ENCODE measurements around the gene CDADC1. TPM values are rescaled to one million over a fixed set of nuclear protein-coding genes. Genes with fewer than 3 reads are reported as not detected.
A peak's percentile ranks its signal among the peaks of the same experiment; 100 is the strongest.

Gene CDADC1
- polyA plus RNA-seq = 1 to 10 TPM; 2.5 to 2.7 TPM

DNA sequence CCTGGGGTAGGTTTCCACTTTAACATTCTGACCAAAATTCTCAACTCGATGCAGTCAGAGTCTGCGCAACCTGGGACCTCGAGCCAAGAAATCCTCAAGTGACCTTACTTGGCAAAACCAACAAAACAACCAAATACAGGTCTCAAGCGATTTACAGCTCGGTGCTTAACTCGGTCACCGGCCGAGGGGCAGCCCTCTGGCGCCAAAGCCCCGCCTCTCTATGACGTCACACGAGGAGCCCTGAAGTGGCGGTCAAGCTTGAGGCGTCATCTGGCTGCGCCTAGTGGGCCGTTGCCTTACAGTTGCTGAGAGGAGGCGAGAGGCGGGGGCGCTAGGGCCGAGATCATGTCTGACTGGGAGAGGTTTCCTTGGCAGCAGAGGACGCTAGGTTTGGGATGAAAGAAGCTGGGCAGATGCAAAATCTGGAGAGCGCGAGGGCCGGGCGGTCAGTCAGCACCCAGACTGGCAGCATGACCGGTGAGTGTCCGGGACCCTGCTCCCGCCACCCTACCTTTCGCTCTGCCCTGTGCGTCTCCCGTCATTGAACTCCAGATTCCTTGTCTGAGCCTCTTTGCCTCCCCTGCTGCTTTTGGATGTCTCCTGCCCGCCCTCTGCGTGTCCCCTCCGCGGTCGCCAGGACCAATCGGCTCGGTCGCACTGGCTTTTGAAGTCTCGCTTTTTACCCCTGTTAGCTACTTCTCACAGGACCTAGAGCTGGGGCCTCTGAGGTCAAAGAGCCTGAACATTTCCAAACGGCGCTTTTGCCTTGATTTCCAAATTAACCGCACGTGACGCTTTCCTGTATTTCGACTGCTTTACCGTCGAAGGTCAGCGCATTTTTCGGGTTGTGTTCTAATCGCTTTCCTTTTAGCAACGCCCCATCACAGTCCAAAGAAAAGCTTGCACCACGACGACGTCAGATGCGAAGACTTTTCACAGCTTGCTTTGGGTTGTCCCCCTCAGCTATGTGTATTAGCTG is at the start of gene CDADC1:
Gene CDADC1, plus strand, starts transcription at position 283 of the 979 bp plus-strand sequence. Its CDS starts 113 bp downstream, at position 396.
- Histone ChIP-seq H3K9me3 (ENCODE audit: control insufficient read depth in 2 of 2, insufficient read depth in 1 of 2, low read depth in 1 of 2, low read length in 1 of 2) (no peaks in the 10 kb centered on the region), H3K4me3 (ENCODE audit: low read depth in 1 of 2, low read length in 2 of 2) (peak within 1 kb of the TSS; percentile 79 to 92), H3K4me1 (ENCODE audit: control insufficient read depth in 2 of 2, insufficient read depth in 2 of 2, low read length in 1 of 2) (no peaks in the 10 kb centered on the region), H3K27me3 (ENCODE audit: control insufficient read depth in 1 of 2, insufficient read depth in 2 of 2, low read length in 2 of 2) (no peaks in the 10 kb centered on the region), H3K27ac (ENCODE audit: low read depth in 2 of 2, low read length in 1 of 2) (peak within 1 kb of the TSS; percentile 79 to 93), H3K36me3 (ENCODE audit: control insufficient read depth in 2 of 2, insufficient read depth in 2 of 2, low read length in 1 of 2) (no peaks in the 10 kb centered on the region)
- WGBS, 2 donors = 0 to 1% methylated on average over 56 of the region's 56 CpGs

DNA sequence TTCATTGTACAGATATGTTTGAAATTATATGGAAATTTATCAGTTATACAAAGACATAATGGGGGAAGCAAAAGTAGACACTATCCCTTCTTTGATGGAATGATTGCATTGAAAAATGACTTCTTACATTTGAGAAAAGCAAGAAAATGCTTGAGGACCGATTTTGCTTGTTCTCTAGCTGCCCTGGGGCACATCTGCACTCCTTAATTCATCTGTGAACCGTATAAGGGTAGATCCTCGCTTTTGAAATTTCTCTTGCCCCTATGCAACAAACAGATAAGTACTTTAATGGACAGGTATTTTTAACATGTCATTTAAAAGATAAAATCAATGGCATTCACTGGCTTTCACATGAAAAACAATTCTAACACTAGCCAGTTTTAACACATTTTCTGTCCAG is 41.1 kb upstream of the CDADC1 start:
- no peaks in the 10 kb centered on the region for H3K9me3 ChIP-seq (ENCODE audit: control insufficient read depth in 2 of 2, insufficient read depth in 1 of 2, low read depth in 1 of 2, low read length in 1 of 2)
- no peak overlapping the region for H3K4me3 ChIP-seq (ENCODE audit: low read depth in 1 of 2, low read length in 2 of 2)
- WGBS, 2 donors = 92 to 93% methylated on average over 3 of the region's 3 CpGs
- H3K27me3 ChIP-seq (ENCODE audit: control insufficient read depth in 1 of 2, insufficient read depth in 2 of 2, low read length in 2 of 2) = no peaks in the 10 kb centered on the region
- H3K4me1 ChIP-seq (ENCODE audit: control insufficient read depth in 2 of 2, insufficient read depth in 2 of 2, low read length in 1 of 2) = no peaks in the 10 kb centered on the region
- no peak overlapping the region for H3K27ac ChIP-seq (ENCODE audit: low read depth in 2 of 2, low read length in 1 of 2)
- H3K36me3 ChIP-seq (ENCODE audit: control insufficient read depth in 2 of 2, insufficient read depth in 2 of 2, low read length in 1 of 2) = peaks cover 3 to 6% of the 10 kb centered on the region in 2 donors

DNA sequence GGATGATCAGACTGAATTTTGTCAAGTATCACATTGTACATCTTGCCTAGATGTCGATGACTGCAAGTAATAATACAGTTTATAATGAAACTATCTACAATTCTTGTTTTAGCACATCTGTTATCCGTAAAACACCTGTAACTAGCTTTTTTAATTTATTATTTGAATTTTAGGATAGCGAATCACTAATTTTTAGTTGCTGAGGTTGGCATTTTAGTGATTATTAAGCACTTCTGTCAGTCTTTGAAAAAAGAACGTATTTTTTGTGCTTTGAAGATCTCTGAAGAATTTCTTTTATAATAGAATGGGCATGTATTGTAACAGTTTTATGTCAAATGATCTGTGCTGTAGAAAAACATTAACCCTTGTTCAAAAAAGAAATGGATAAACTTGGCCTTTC is 39.1 kb upstream of the CDADC1 start:
- H3K36me3 ChIP-seq (ENCODE audit: control insufficient read depth in 2 of 2, insufficient read depth in 2 of 2, low read length in 1 of 2) = peaks cover 3 to 5% of the 10 kb centered on the region in 2 donors
- no peaks in the 10 kb centered on the region for H3K9me3 ChIP-seq (ENCODE audit: control insufficient read depth in 2 of 2, insufficient read depth in 1 of 2, low read depth in 1 of 2, low read length in 1 of 2)

DNA sequence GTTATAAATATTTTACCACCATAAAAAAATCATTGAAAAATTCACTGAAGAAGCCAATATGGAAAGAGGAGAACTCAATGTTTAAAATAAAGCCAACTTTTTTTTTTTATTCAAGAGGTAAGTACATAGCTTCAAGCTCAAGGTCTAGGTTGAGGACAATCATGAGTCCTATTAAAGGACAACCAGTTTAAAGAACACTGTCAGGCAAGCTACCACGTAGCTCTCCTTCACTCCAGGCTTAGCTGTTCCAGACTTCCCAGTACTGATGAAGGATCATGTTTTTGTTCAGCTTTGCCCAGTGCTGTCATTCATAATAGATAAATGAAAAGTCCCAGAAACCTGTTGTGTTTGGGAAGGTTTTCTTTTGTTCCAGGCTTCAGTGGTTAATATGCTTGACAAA is 37.6 kb upstream of the CDADC1 start:
- 88 to 91% methylated on average over 1 of the region's 1 CpG for WGBS, 2 donors
- peaks cover 3% of the 10 kb centered on the region in 2 donors for H3K36me3 ChIP-seq (ENCODE audit: control insufficient read depth in 2 of 2, insufficient read depth in 2 of 2, low read length in 1 of 2)
- no peak overlapping the region for H3K4me3 ChIP-seq (ENCODE audit: low read depth in 1 of 2, low read length in 2 of 2)
- H3K9me3 ChIP-seq (ENCODE audit: control insufficient read depth in 2 of 2, insufficient read depth in 1 of 2, low read depth in 1 of 2, low read length in 1 of 2) = no peaks in the 10 kb centered on the region
- H3K27ac ChIP-seq (ENCODE audit: low read depth in 2 of 2, low read length in 1 of 2) = no peak overlapping the region
- no peaks in the 10 kb centered on the region for H3K27me3 ChIP-seq (ENCODE audit: control insufficient read depth in 1 of 2, insufficient read depth in 2 of 2, low read length in 2 of 2)
- H3K4me1 ChIP-seq (ENCODE audit: control insufficient read depth in 2 of 2, insufficient read depth in 2 of 2, low read length in 1 of 2) = no peaks in the 10 kb centered on the region

More for the DNA sequence above, 39.1 kb upstream of the CDADC1 start:
- WGBS, 2 donors = 95 to 99% methylated on average over 4 of the region's 4 CpGs
- Histone ChIP-seq H3K4me3 (ENCODE audit: low read depth in 1 of 2, low read length in 2 of 2) (no peak overlapping the region), H3K27ac (ENCODE audit: low read depth in 2 of 2, low read length in 1 of 2) (no peak overlapping the region), H3K4me1 (ENCODE audit: control insufficient read depth in 2 of 2, insufficient read depth in 2 of 2, low read length in 1 of 2) (no peaks in the 10 kb centered on the region), H3K27me3 (ENCODE audit: control insufficient read depth in 1 of 2, insufficient read depth in 2 of 2, low read length in 2 of 2) (no peaks in the 10 kb centered on the region)

DNA sequence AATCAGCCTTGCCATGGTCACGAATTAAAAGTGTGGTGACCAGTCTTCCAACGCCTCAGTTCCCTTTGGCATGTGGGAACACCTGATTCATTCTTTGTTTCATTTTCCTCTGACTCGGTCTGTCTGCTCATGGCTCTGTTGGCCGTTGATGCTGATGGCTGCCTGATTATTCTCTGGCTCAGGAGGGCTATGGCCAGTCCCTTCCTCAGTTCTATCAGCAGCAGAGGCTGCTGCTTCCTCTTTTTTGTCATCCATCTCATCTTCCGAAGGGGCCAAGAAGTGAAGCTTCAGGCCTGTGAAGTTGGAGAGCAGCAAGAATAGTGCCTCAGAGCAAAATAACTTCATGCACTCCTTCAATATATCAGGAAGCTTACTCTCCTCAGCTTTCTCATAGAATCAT is 37.1 kb upstream of the CDADC1 start:
- Histone ChIP-seq H3K27ac (ENCODE audit: low read depth in 2 of 2, low read length in 1 of 2) (no peak overlapping the region), H3K4me1 (ENCODE audit: control insufficient read depth in 2 of 2, insufficient read depth in 2 of 2, low read length in 1 of 2) (no peaks in the 10 kb centered on the region)
- WGBS, 2 donors = 95% methylated on average over 5 of the region's 5 CpGs

DNA sequence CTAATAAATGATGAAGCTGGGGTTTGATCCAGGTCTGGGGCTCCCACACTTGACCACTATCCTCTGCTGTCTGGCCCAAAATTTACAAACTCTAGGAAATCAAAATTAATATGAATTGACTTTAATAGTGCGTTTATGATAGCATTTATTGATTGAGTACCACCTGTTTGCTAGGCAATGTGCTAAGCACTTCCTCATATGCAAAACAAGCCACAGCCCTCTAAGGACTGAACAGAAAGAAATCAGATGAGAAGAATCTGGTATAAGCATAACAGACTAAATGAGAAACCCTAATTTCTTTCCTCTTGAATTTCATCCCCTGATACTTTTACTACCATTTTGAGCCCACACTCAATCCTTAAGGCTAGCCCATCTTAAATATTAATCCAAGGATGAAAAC is 34.2 kb upstream of the CDADC1 start:
- no peaks in the 10 kb centered on the region for H3K36me3 ChIP-seq (ENCODE audit: control insufficient read depth in 2 of 2, insufficient read depth in 2 of 2, low read length in 1 of 2)
- peaks cover 0 to under 1% of the 10 kb centered on the region in 2 donors for H3K27me3 ChIP-seq (ENCODE audit: control insufficient read depth in 1 of 2, insufficient read depth in 2 of 2, low read length in 2 of 2)
- H3K4me1 ChIP-seq (ENCODE audit: control insufficient read depth in 2 of 2, insufficient read depth in 2 of 2, low read length in 1 of 2) = peaks cover 1 to 2% of the 10 kb centered on the region in 2 donors
- WGBS, 2 donors = 72 to 88% methylated on average over 1 of the region's 1 CpG
- H3K27ac ChIP-seq (ENCODE audit: low read depth in 2 of 2, low read length in 1 of 2) = no peak overlapping the region
- H3K9me3 ChIP-seq (ENCODE audit: control insufficient read depth in 2 of 2, insufficient read depth in 1 of 2, low read depth in 1 of 2, low read length in 1 of 2) = no peaks in the 10 kb centered on the region
- no peak overlapping the region for H3K4me3 ChIP-seq (ENCODE audit: low read depth in 1 of 2, low read length in 2 of 2)

More for the DNA sequence above, 37.1 kb upstream of the CDADC1 start:
- Histone ChIP-seq H3K4me3 (ENCODE audit: low read depth in 1 of 2, low read length in 2 of 2) (no peak overlapping the region), H3K36me3 (ENCODE audit: control insufficient read depth in 2 of 2, insufficient read depth in 2 of 2, low read length in 1 of 2) (peaks cover 3% of the 10 kb centered on the region in 2 donors), H3K9me3 (ENCODE audit: control insufficient read depth in 2 of 2, insufficient read depth in 1 of 2, low read depth in 1 of 2, low read length in 1 of 2) (no peaks in the 10 kb centered on the region), H3K27me3 (ENCODE audit: control insufficient read depth in 1 of 2, insufficient read depth in 2 of 2, low read length in 2 of 2) (no peaks in the 10 kb centered on the region)

DNA sequence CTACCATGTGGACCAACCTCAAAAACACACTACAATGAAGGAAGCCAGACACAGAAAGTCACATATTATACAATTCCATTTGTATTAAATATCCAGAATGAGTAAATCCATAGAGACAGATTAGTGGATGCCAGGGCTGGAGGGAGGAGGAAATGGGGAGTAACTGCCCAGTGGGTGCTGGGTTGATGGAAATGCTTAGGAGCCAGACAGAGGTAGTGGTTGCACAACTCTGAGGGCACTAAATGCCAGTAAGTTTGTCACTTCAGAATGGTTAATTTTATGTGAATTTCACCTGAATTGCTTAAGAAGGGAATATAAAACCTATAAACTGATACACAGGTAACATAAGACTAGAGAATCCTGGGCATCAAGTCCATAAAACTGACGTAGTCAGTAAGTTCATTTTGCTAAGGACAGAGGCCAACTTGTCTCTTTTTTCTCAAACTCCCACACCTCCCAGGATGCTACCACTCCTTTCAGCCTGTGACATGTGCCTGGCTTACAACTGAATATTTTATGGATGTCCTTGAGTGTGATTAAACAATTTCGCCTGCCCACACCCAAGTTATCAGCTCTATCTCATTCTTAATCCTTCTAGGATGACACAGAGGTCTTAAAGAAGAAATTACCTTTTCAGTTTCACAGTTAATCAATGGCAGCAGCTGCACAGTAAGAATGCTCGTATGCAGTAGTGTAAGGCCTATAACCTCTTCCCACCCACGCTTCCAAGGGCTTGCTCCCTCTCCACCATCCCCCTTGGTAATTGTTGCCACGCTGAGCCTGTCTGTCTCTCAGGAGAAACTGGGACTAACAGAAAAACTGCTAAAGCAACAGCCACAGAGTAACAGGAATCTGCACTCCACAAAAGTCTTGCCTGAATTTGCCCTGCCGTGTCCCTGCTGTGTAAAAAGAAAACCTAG is 33.5 kb upstream of the CDADC1 start:
- Histone ChIP-seq H3K27me3 (ENCODE audit: control insufficient read depth in 1 of 2, insufficient read depth in 2 of 2, low read length in 2 of 2) (peaks cover 0 to 3% of the 10 kb centered on the region in 2 donors), H3K4me1 (ENCODE audit: control insufficient read depth in 2 of 2, insufficient read depth in 2 of 2, low read length in 1 of 2) (peaks cover 5 to 6% of the 10 kb centered on the region in 2 donors), H3K4me3 (ENCODE audit: low read depth in 1 of 2, low read length in 2 of 2) (no peak overlapping the region), H3K27ac (ENCODE audit: low read depth in 2 of 2, low read length in 1 of 2) (no peak overlapping the region), H3K9me3 (ENCODE audit: control insufficient read depth in 2 of 2, insufficient read depth in 1 of 2, low read depth in 1 of 2, low read length in 1 of 2) (no peaks in the 10 kb centered on the region), H3K36me3 (ENCODE audit: control insufficient read depth in 2 of 2, insufficient read depth in 2 of 2, low read length in 1 of 2) (no peaks in the 10 kb centered on the region)
- 71 to 76% methylated on average over 6 of the region's 6 CpGs for WGBS, 2 donors

DNA sequence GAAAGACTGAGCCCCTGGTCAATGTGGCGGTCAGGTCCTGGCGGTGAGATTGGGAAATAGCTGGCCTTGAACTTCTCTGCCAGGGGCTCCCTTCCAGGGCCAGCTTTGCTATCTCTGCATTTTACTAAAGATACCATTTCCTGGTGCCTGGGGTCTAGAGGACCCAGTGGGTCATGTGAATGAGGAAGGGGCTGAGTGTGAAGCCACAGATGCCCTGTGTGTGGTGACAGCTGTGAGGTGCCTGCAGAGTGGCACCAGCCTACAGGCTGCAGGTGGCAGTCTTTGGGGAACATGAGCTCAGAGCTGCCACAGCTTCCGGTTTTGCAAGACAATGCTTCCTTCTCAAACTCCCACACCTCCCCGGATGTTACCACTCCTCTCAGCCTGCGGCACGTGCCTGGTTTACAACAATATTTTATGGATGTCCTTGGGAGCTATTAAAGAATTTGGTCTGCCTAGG is 32.8 kb upstream of the CDADC1 start:
- Histone ChIP-seq H3K4me1 (ENCODE audit: control insufficient read depth in 2 of 2, insufficient read depth in 2 of 2, low read length in 1 of 2) (peaks cover 5 to 9% of the 10 kb centered on the region in 2 donors), H3K27me3 (ENCODE audit: control insufficient read depth in 1 of 2, insufficient read depth in 2 of 2, low read length in 2 of 2) (peaks cover 0 to 3% of the 10 kb centered on the region in 2 donors), H3K36me3 (ENCODE audit: control insufficient read depth in 2 of 2, insufficient read depth in 2 of 2, low read length in 1 of 2) (no peaks in the 10 kb centered on the region), H3K9me3 (ENCODE audit: control insufficient read depth in 2 of 2, insufficient read depth in 1 of 2, low read depth in 1 of 2, low read length in 1 of 2) (no peaks in the 10 kb centered on the region), H3K27ac (ENCODE audit: low read depth in 2 of 2, low read length in 1 of 2) (no peak overlapping the region), H3K4me3 (ENCODE audit: low read depth in 1 of 2, low read length in 2 of 2) (no peak overlapping the region)
- WGBS, 2 donors = 45 to 52% methylated on average over 6 of the region's 6 CpGs

DNA sequence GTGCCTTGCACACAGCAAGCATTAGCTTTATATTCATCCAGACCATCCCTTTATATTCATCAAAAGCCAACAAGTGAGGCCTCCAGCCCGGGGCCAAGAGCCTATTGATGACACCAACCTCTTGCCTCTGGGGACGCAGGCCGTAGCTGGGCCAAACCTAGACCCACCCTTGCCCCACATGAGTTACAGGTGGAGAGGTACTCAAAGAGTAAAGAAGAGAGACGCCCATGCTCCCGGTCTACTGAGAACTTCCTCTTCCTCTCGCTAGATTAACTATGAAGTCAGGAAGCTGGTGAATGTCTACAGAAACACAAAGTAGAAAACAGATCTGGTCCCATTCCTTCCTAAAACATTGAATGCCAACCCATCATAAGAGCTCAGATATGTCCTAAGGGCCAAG is 31.4 kb upstream of the CDADC1 start:
- Histone ChIP-seq H3K27me3 (ENCODE audit: control insufficient read depth in 1 of 2, insufficient read depth in 2 of 2, low read length in 2 of 2) (peaks cover 0 to 12% of the 10 kb centered on the region in 2 donors), H3K4me1 (ENCODE audit: control insufficient read depth in 2 of 2, insufficient read depth in 2 of 2, low read length in 1 of 2) (peaks cover 7 to 15% of the 10 kb centered on the region in 2 donors), H3K36me3 (ENCODE audit: control insufficient read depth in 2 of 2, insufficient read depth in 2 of 2, low read length in 1 of 2) (no peaks in the 10 kb centered on the region), H3K4me3 (ENCODE audit: low read depth in 1 of 2, low read length in 2 of 2) (no peak overlapping the region), H3K27ac (ENCODE audit: low read depth in 2 of 2, low read length in 1 of 2) (no peak overlapping the region), H3K9me3 (ENCODE audit: control insufficient read depth in 2 of 2, insufficient read depth in 1 of 2, low read depth in 1 of 2, low read length in 1 of 2) (peaks cover 0 to 3% of the 10 kb centered on the region in 2 donors)
- WGBS, 2 donors = 86 to 87% methylated on average over 6 of the region's 6 CpGs

Measured in esophagus (tissue), 2 donors.